D341Med (cell line): ENCODE measurements around the gene PAM.

Experiments used
- DNase-seq: peaks from one replicate; pipeline ENCODE4 v3.0.0; 2012; ENCODE audit warnings: low spot score

The PAM gene

GRCh38 chr5:102863058-102863457, 108.0 kb downstream of the PAM start:
- DNase-seq: no peak

GRCh38 chr5:102863764-102864560, 108.9 kb downstream of the PAM start:
- no peak for DNase-seq

GRCh38 chr5:102865171-102865509, 110.0 kb downstream of the PAM start:
- DNase-seq: no peak

GRCh38 chr5:102865510-102866236, 110.6 kb downstream of the PAM start:
- peak; percentile 21 for DNase-seq

- DNase-seq: no peak
Measured at GRCh38 chr5:102866237-102866600, 111.1 kb downstream of the PAM start.

- DNase-seq: no peak
Measured at GRCh38 chr5:102867992-102868662, 113.0 kb downstream of the PAM start.

GRCh38 chr5:102869230-102869629, 114.1 kb downstream of the PAM start:
- DNase-seq: no peak

- no peak for DNase-seq
Measured at GRCh38 chr5:102873379-102873932, 118.4 kb downstream of the PAM start.

- no peak for DNase-seq
Measured at GRCh38 chr5:102874054-102874453, 118.9 kb downstream of the PAM start.

GRCh38 chr5:102875721-102876123, 120.6 kb downstream of the PAM start:
- DNase-seq: no peak

- DNase-seq: no peak
Measured at GRCh38 chr5:102876610-102877009, 121.5 kb downstream of the PAM start.

GRCh38 chr5:102879741-102880140, 124.6 kb downstream of the PAM start:
- DNase-seq: no peak

- no peak for DNase-seq
Measured at GRCh38 chr5:102886586-102886985, 131.5 kb downstream of the PAM start.

- no peak for DNase-seq
Measured at GRCh38 chr5:102888483-102888882, 133.4 kb downstream of the PAM start.

- DNase-seq: no peak
Measured at GRCh38 chr5:102889033-102889432, 133.9 kb downstream of the PAM start.

- no peak for DNase-seq
Measured at GRCh38 chr5:102890133-102890532, 135.0 kb downstream of the PAM start.

- DNase-seq: no peak
Measured at GRCh38 chr5:102891175-102891574, 136.1 kb downstream of the PAM start.

GRCh38 chr5:102893942-102894341, 138.8 kb downstream of the PAM start:
- no peak for DNase-seq

GRCh38 chr5:102895234-102895633, 140.1 kb downstream of the PAM start:
- DNase-seq: no peak

GRCh38 chr5:102895976-102896375, 140.9 kb downstream of the PAM start:
- DNase-seq: no peak

GRCh38 chr5:102901424-102902134, 146.5 kb downstream of the PAM start:
- no peak for DNase-seq

GRCh38 chr5:102902135-102902448, 147.0 kb downstream of the PAM start:
- no peak for DNase-seq
